ENCODE results near the gene COL20A1. TPM values are rescaled to one million over a fixed set of nuclear protein-coding genes. Genes with fewer than 3 reads are reported as not detected.
A peak's percentile ranks its signal among the peaks of the same experiment; 100 is the strongest.

COL20A1 gene
- total RNA-seq, 1 donor from 2014 or later = not detected

DNA sequence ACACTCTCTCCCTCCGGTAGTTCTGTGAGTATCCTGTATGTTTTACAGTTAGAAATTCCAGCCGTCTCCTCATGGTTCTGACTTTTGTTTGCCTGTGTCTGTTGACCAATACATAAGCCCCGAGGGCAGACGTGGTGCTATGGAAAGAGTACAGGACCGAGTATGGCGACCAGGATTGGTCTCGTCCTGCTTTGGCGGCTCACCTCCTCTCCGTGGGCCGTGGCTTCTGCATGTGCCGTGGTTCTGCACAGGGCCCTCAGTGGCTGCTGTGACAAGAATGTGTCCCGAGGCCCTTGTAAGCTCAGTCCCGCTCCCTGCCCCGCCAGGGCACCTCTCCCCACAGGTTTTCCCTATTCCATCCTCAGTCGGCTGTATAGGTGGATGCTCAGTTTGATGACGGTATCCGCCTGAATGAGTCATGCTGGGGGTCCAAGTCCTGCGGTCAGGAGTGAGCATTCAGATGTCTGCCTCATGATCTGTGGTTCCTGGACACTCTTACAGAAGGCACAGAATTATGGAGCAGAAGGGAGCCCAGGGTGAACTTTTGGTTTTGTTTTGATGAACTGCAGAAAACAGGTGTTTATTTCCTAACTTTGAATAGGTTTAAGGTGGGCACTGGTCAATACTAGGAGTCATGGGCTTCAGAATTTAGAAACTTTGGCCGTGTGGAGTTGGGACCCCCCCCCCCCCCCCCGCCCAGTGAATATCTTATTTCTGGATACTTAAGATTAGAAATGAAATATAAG, 19.2 kb upstream of the COL20A1 start:
- Histone ChIP-seq H3K9me3 (no peaks in the 10 kb centered on the region), H3K27me3 (no peaks in the 10 kb centered on the region), H3K27ac (peak overlapping the region; percentile 66), H3K36me3 (peaks cover 29% of the 10 kb centered on the region), H3K4me1 (peaks cover 18% of the 10 kb centered on the region), H3K4me3 (peak overlapping the region; percentile 90)
- intact Hi-C loops (cut with DNase I) = no loop called here
- ATAC-seq = no peak
- DNase-seq = no peak
- TF ChIP-seq CTCF (IDR thresholded peaks at IDR 0.05) = no peak

DNA sequence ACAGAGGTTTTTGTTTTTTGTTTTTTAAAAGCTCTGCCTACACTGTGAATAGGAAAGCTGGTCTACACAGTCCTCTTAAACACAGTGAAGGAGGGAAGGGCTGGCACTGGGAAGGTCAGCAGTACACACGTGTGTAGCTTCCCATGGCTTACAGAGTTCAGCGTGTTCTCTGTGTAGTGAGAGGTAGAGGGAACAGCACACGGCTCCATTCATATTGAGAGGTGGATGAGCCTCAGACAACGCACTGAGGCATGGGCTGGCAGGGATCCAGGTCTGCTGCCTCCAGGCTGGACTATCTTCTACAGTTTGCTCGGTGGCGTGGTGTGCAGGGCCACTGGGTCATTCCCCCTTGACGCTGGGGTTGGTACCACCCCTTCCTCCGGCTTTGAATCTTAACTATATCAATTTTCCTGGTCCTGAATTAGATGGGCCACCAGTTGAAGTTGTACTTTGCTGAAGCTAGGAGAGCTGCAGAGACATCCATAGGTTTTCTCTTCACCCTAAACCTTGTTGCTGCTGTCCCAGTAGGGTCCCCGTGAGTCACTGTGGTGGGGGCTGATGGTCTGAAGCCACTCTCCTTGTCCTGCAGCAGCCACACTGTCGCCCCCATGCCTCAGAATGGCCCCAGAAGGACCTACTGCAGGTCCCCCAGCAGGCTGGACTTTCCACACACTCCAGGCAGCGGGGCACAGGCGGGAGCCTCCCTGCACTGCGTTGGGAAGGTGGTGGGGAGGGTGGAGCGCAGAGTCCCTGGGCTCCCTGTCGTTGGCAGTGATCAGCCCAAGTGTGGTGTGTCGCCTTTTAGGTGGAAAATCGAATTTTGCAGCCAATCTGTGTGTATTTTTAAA, 18.4 kb upstream of the COL20A1 start:
- Histone ChIP-seq H3K4me1 (peaks cover 18% of the 10 kb centered on the region), H3K27ac (no peak overlapping the region), H3K4me3 (peak overlapping the region; percentile 90), H3K36me3 (peaks cover 37% of the 10 kb centered on the region), H3K27me3 (no peaks in the 10 kb centered on the region), H3K9me3 (no peaks in the 10 kb centered on the region)
- ATAC-seq (no peak), DNase-seq (no peak)
- intact Hi-C loops (cut with DNase I) = no loop called here
- no peak for TF ChIP-seq CTCF (IDR thresholded peaks at IDR 0.05)

- no peaks in the 10 kb centered on the region for H3K27me3 ChIP-seq
- no peaks in the 10 kb centered on the region for H3K9me3 ChIP-seq
- H3K36me3 ChIP-seq = peaks cover 49% of the 10 kb centered on the region
- H3K27ac ChIP-seq = no peak overlapping the region
- DNase-seq (no peak), ATAC-seq (no peak)
- no peak overlapping the region for H3K4me3 ChIP-seq
- H3K4me1 ChIP-seq = peaks cover 18% of the 10 kb centered on the region
- intact Hi-C loops (cut with DNase I) = no loop called here
- TF ChIP-seq CTCF (IDR thresholded peaks at IDR 0.05) = no peak
Observed at GRCh38 chr20:63275825-63276224, 17.2 kb upstream of the COL20A1 start.

DNA sequence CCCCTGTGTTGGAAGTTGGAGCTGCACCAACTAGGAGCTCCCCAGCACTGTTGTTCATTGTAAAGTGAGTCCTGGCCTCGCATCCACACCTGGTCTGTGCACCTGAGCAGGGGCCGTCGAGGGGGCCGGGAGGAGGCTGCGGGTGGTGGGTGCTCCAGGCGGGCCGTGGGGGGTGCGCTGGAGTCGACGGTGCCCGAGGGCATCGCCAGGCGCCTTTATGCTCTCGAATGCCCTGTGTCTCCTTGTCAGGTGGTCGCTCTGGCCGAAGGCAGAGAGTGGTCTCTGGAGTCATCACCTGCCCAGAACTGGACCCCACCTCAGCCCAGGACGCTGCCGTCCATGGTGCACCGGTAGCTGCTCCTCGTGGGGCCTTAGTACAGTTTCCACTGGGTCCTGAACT, 16.0 kb upstream of the COL20A1 start:
- H3K4me1 ChIP-seq = peaks cover 18% of the 10 kb centered on the region
- no peak overlapping the region for H3K4me3 ChIP-seq
- no peak for TF ChIP-seq CTCF (IDR thresholded peaks at IDR 0.05)
- DNase-seq = no peak
- H3K27me3 ChIP-seq = no peaks in the 10 kb centered on the region
- H3K36me3 ChIP-seq = peaks cover 60% of the 10 kb centered on the region
- H3K9me3 ChIP-seq = no peaks in the 10 kb centered on the region
- ATAC-seq = no peak
- no peak overlapping the region for H3K27ac ChIP-seq
- intact Hi-C loops (cut with DNase I) = no loop called here

GRCh38 chr20:63277466-63278272, 15.3 kb upstream of the COL20A1 start:
- H3K4me1 ChIP-seq = peaks cover 18% of the 10 kb centered on the region
- peaks cover 68% of the 10 kb centered on the region for H3K36me3 ChIP-seq
- no peak for ATAC-seq

More at GRCh38 chr20:63277466-63278272, 15.3 kb upstream of the COL20A1 start:
- no peak for DNase-seq
- no peak overlapping the region for H3K4me3 ChIP-seq
- no peak overlapping the region for H3K27ac ChIP-seq
- TF ChIP-seq CTCF (IDR thresholded peaks at IDR 0.05) = no peak
- intact Hi-C loops (cut with DNase I) = no loop called here
- no peaks in the 10 kb centered on the region for H3K27me3 ChIP-seq
- H3K9me3 ChIP-seq = no peaks in the 10 kb centered on the region
